C4-2B (cell line): ENCODE data around the gene ZNF559.

Experiments
- H3K27ac ChIP-seq: fragments of 450-650 bp; 2 replicates; pipeline ENCODE4 v1.5.1; 2017
- ZFX ChIP-seq: fragments of 450-650 bp; IDR thresholded peaks from 2 replicates; pipeline ENCODE4 v1.6.1; 2017
- TF ChIP-seq, protein P1 (sequence below): fragments of 450-650 bp; conservative IDR thresholded peaks from 2 replicates; pipeline ENCODE4 v1.5.1; 2017; ENCODE audit warnings: mild to moderate bottlenecking

Gene ZNF559

DNA sequence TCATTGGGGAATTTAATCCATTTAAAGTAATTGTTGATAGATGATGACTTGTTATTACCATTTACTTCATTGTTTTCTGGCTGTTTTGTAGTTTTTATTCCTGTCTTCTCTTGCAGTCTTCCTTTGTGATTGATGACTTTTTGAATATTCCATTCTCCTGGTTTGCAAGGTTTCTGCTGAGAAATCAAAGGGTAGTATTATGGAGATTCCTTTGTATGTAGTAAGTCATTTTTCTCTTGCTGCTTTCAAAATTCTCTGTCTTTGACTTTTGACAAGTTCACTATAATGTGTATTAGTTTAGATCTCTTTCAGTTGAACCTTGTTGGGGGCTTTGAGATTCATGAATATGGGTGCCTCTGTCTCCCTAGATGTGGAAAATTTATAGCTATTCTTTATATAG lies 6.0 kb downstream of the ZNF559 start:
- no peak overlapping the region for H3K27ac ChIP-seq
- no peak for TF ChIP-seq ZFX
- TF ChIP-seq, protein P1, sequence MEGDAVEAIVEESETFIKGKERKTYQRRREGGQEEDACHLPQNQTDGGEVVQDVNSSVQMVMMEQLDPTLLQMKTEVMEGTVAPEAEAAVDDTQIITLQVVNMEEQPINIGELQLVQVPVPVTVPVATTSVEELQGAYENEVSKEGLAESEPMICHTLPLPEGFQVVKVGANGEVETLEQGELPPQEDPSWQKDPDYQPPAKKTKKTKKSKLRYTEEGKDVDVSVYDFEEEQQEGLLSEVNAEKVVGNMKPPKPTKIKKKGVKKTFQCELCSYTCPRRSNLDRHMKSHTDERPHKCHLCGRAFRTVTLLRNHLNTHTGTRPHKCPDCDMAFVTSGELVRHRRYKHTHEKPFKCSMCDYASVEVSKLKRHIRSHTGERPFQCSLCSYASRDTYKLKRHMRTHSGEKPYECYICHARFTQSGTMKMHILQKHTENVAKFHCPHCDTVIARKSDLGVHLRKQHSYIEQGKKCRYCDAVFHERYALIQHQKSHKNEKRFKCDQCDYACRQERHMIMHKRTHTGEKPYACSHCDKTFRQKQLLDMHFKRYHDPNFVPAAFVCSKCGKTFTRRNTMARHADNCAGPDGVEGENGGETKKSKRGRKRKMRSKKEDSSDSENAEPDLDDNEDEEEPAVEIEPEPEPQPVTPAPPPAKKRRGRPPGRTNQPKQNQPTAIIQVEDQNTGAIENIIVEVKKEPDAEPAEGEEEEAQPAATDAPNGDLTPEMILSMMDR: no peak

DNA sequence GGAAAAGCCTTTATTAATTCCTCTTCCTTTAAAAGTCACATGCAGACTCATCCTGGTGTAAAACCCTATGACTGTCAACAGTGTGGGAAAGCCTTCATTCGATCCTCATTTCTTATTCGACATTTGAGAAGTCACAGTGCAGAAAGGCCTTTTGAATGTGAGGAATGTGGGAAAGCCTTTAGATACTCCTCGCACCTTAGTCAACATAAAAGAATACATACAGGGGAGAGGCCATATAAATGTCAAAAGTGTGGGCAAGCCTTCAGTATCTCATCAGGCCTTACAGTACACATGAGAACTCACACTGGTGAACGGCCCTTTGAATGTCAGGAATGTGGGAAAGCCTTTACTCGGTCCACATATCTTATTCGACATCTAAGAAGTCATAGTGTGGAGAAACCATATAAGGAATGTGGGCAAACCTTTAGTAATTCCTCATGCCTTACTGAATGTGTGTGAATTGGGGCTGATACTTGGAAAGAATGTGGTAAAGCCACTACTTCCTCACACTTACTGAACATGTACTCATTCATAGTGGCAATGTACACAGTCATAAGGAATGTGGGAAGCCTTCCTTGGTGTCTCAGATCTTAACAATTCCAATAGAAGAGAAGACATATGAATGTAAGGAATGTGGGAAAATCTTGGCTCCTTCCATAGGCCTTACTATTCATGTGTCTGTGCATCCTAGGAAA lies 18.8 kb downstream of the ZNF559 start:
- H3K27ac ChIP-seq: no peak overlapping the region
- TF ChIP-seq, protein P1: no peak
- no peak for TF ChIP-seq ZFX

DNA sequence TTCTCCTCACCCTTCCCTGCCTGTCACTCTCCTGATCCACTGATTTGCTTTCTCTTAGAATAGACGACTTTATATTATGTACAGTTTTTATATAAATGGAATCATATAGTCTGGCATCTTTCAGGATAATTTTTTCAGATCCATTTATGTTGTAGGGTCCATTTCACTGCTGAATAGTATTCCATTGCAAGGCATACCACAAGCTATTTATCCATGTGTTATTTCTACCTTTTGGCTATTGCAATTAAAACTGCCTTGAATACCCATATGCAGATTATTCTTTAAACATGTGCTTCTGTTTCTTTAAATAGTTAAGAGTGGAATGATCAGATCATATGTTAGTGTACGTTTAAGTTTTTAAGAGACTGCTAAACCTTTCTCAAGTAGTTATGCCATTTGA lies 21.0 kb downstream of the ZNF559 start:
- no peak overlapping the region for H3K27ac ChIP-seq
- TF ChIP-seq ZFX: no peak
- TF ChIP-seq, protein P1: no peak

DNA sequence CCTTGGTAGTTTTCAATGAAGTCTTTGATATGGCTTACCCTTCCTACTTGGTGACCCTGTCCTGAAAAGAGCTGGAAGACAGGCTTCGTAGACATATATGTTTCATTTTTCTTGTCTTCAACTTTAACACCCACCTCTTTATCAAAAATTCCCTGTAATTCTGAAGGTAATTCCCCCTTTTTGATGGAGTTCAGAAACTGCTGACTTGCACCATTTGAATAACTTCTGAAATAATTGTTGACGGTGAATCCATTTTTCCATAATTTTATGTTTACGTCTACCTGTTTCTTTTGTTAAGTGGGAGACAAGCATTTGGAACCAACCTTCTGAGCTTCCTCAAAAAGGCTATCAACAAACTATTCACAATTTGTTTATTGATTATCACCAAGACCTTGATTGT lies 24.3 kb downstream of the ZNF559 start:
- no peak overlapping the region for H3K27ac ChIP-seq
- no peak for TF ChIP-seq ZFX
- TF ChIP-seq, protein P1: no peak

DNA sequence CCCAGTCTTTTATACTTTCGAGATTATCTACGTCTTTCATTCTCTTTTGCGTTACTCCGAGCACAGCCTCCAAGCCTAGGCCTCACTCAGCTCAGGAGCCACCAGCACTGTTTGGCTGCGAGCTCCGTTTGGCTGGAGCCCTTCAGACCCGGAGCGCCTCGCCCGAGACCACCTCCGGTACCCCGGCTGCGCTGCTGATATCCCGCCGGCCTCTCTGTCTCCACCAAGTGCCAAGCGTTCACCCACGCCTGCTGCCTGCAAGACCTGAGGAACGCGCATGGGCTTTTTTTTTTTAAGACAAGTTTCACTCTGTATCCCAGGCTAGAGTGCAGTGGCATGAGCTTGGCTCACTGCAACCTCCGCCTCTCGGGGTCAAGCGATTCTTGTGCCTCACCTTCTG lies 24.7 kb downstream of the ZNF559 start:
- no peak overlapping the region for H3K27ac ChIP-seq
- TF ChIP-seq, protein P1: no peak
- no peak for TF ChIP-seq ZFX

DNA sequence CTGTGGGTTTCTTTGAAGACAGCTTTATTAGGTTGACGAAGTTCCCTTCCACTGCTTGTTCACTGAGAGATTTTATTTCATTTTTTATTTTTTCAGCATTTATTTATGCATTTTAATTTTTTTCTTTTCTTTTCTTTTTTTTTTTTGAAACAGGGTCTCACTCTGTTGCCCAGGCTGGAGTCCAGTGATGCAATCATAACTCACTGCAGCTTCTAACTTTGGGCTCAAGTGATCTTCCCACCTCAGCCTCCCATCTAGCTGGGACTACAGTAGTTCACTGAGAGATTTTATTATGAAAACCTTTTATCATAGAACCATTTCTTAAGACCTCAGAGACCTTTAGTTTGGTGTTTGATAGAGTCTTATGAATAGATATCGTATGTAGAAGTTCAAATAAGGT lies 28.5 kb downstream of the ZNF559 start:
- no peak for TF ChIP-seq ZFX
- TF ChIP-seq, protein P1: no peak
- no peak overlapping the region for H3K27ac ChIP-seq

DNA sequence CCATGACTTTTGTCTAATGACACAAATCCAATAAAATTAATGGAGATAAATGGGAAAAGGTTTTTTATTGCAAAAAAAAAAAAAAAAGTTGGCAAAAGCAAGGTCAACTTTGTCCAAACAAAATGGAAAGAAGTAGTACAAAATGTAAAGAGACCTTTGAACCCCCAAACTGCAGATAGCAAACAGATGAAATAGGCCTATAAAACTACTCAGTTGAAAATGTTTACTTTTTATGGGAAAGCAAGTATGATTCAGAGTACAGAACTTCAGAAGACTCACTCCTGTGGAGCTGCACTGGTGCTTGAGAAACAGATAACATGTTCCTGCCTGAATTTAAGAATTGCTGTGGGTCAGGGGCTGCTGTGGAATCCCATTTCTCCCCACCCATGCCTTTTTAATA lies 29.0 kb downstream of the ZNF559 start:
- no peak for TF ChIP-seq ZFX
- TF ChIP-seq, protein P1: no peak
- H3K27ac ChIP-seq: no peak overlapping the region
